OCI-LY1 (cell line): ENCODE measurements around the gene GPD2.
A peak's percentile ranks its signal among the peaks of the same experiment; 100 is the strongest.

Experiments used
- H2AFZ ChIP-seq: fragments of 200-600 bp; sonication (generic), shearing (Covaris generic); 2 replicates; pipeline ENCODE4 v1.6.0; 2014; ENCODE audit warnings: antibody characterized with exemption, mild to moderate bottlenecking, low read length
- H3F3A ChIP-seq: fragments of 200-600 bp; sonication (generic), shearing (Covaris generic); 2 replicates; pipeline ENCODE4 v1.6.0; 2014; ENCODE audit warnings: mild to moderate bottlenecking, antibody characterized with exemption, low read length, moderate library complexity; ENCODE audit not compliant: insufficient read depth
- H3K27ac ChIP-seq: fragments of 200-600 bp; sonication (generic); 2 replicates; pipeline ENCODE4 v1.5.1; 2014; ENCODE audit warnings: low read length, mixed run types, mild to moderate bottlenecking, low read depth; ENCODE audit not compliant: poor library complexity, severe bottlenecking
- H3K27me3 ChIP-seq: fragments of 200-600 bp; sonication (generic); 2 replicates; pipeline ENCODE4 v1.6.0; 2014; ENCODE audit warnings: antibody characterized with exemption, mild to moderate bottlenecking, low read length, moderate library complexity; ENCODE audit not compliant: insufficient read depth
- H3K36me3 ChIP-seq: fragments of 200-600 bp; sonication (generic); 2 replicates; pipeline ENCODE4 v1.6.1; 2014; ENCODE audit warnings: mild to moderate bottlenecking, antibody characterized with exemption, low read length, moderate library complexity, mixed read lengths; ENCODE audit not compliant: insufficient read depth
- H3K4me1 ChIP-seq: fragments of 200-600 bp; sonication (generic); 2 replicates; pipeline ENCODE4 v1.5.1; 2014; ENCODE audit warnings: mild to moderate bottlenecking, low read length, moderate library complexity; ENCODE audit not compliant: insufficient read depth, severe bottlenecking
- H3K4me2 ChIP-seq: fragments of 200-600 bp; sonication (generic), shearing (Covaris generic); 2 replicates; pipeline ENCODE4 v1.6.1; 2014; ENCODE audit warnings: low read length
- H3K4me3 ChIP-seq: fragments of 200-600 bp; sonication (generic); 2 replicates; pipeline ENCODE4 v1.5.1; 2014; ENCODE audit warnings: low read length, low read depth, mild to moderate bottlenecking, mixed read lengths; ENCODE audit not compliant: poor library complexity, severe bottlenecking
- H3K79me2 ChIP-seq: fragments of 200-600 bp; shearing (Covaris generic); 2 replicates; pipeline ENCODE4 v1.6.1; 2016; ENCODE audit warnings: mixed run types, low read length, mixed read lengths; ENCODE audit not compliant: insufficient read depth
- H3K9ac ChIP-seq: fragments of 200-600 bp; sonication (generic), shearing (Covaris generic); 2 replicates; pipeline ENCODE4 v1.6.1; 2014; ENCODE audit warnings: mild to moderate bottlenecking, low read length, mixed read lengths
- H3K9me2 ChIP-seq: fragments of 200-600 bp; sonication (generic), shearing (Covaris generic); 2 replicates; pipeline ENCODE4 v1.6.1; 2014; ENCODE audit warnings: low read depth, mild to moderate bottlenecking, low read length, mixed read lengths
- H3K9me3 ChIP-seq: fragments of 200-600 bp; shearing (Covaris generic); 2 replicates; pipeline ENCODE4 v1.6.1; 2014; ENCODE audit warnings: low read length, mixed read lengths
- H4K20me1 ChIP-seq: fragments of 200-600 bp; sonication (generic), shearing (Covaris generic); 2 replicates; pipeline ENCODE4 v1.6.0; 2016; ENCODE audit warnings: mild to moderate bottlenecking, low read length; ENCODE audit not compliant: insufficient read depth
- CTCF ChIP-seq: fragments of 200-600 bp; sonication (generic), shearing (Covaris generic); IDR thresholded peaks from 2 replicates; pipeline ENCODE4 v1.5.1; 2017; ENCODE audit warnings: mild to moderate bottlenecking, antibody characterized with exemption, low read length, moderate library complexity, mixed read lengths
- EZH2 ChIP-seq: fragments of 200-600 bp; sonication (generic), shearing (Covaris generic); IDR thresholded peaks from 2 replicates; pipeline ENCODE4 v1.8.0; 2017; ENCODE audit warnings: borderline replicate concordance, mixed run types, mild to moderate bottlenecking, antibody characterized with exemption, low read length, moderate library complexity, mixed read lengths

The GPD2 gene

GRCh38 chr2:156405586-156405985 is 30.6 kb upstream of the GPD2 start:
- H3K9ac ChIP-seq: no peak overlapping the region
- no peaks in the 10 kb centered on the region for H3F3A ChIP-seq
- no peaks in the 10 kb centered on the region for H3K9me2 ChIP-seq
- H3K79me2 ChIP-seq: no peaks in the 10 kb centered on the region
- no peaks in the 10 kb centered on the region for H3K27me3 ChIP-seq
- H2AFZ ChIP-seq: no peak overlapping the region
- H3K4me2 ChIP-seq: peak overlapping the region; percentile 16; the same call in 1 of the 2 replicates
- no peak overlapping the region for H3K4me3 ChIP-seq
- TF ChIP-seq CTCF (no peak), EZH2 (no peak)
- H3K9me3 ChIP-seq: no peaks in the 10 kb centered on the region
- H4K20me1 ChIP-seq: no peaks in the 10 kb centered on the region
- no peak overlapping the region for H3K27ac ChIP-seq
- no peaks in the 10 kb centered on the region for H3K36me3 ChIP-seq
- H3K4me1 ChIP-seq: peaks cover 7% of the 10 kb centered on the region

GRCh38 chr2:156411835-156412234 is 24.3 kb upstream of the GPD2 start:
- no peaks in the 10 kb centered on the region for H3K4me1 ChIP-seq
- H3F3A ChIP-seq: no peaks in the 10 kb centered on the region
- H3K27ac ChIP-seq: no peak overlapping the region
- H3K9me3 ChIP-seq: no peaks in the 10 kb centered on the region
- no peaks in the 10 kb centered on the region for H4K20me1 ChIP-seq
- TF ChIP-seq EZH2 (no peak), CTCF (no peak)
- no peak overlapping the region for H3K4me2 ChIP-seq
- H3K79me2 ChIP-seq: no peaks in the 10 kb centered on the region
- H2AFZ ChIP-seq: no peak overlapping the region
- no peaks in the 10 kb centered on the region for H3K27me3 ChIP-seq
- no peaks in the 10 kb centered on the region for H3K36me3 ChIP-seq
- no peak overlapping the region for H3K9ac ChIP-seq
- no peaks in the 10 kb centered on the region; the same call in 1 of the 2 replicates for H3K9me2 ChIP-seq
- H3K4me3 ChIP-seq: no peak overlapping the region

GRCh38 chr2:156421851-156422250 is 14.3 kb upstream of the GPD2 start:
- no peaks in the 10 kb centered on the region for H3K9me3 ChIP-seq
- H3F3A ChIP-seq: no peaks in the 10 kb centered on the region
- no peaks in the 10 kb centered on the region for H3K79me2 ChIP-seq
- H3K27me3 ChIP-seq: no peaks in the 10 kb centered on the region
- H3K27ac ChIP-seq: no peak overlapping the region
- no peaks in the 10 kb centered on the region for H4K20me1 ChIP-seq
- no peak overlapping the region for H2AFZ ChIP-seq
- no peak for TF ChIP-seq EZH2
- TF ChIP-seq CTCF: no peak
- H3K4me2 ChIP-seq: no peak overlapping the region
- H3K9me2 ChIP-seq: no peaks in the 10 kb centered on the region
- H3K9ac ChIP-seq: no peak overlapping the region
- no peaks in the 10 kb centered on the region for H3K4me1 ChIP-seq
- H3K4me3 ChIP-seq: no peak overlapping the region
- H3K36me3 ChIP-seq: no peaks in the 10 kb centered on the region
